ELF-1 (cell line): ENCODE data around the gene STAT5B.
A peak's percentile ranks its signal among the peaks of the same experiment; 100 is the strongest.

Experiments
- DNase-seq: peaks from one replicate; pipeline ENCODE4 v3.0.0-alpha.2; 2016; ENCODE audit warnings: low read depth, low spot score

Gene STAT5B

DNA sequence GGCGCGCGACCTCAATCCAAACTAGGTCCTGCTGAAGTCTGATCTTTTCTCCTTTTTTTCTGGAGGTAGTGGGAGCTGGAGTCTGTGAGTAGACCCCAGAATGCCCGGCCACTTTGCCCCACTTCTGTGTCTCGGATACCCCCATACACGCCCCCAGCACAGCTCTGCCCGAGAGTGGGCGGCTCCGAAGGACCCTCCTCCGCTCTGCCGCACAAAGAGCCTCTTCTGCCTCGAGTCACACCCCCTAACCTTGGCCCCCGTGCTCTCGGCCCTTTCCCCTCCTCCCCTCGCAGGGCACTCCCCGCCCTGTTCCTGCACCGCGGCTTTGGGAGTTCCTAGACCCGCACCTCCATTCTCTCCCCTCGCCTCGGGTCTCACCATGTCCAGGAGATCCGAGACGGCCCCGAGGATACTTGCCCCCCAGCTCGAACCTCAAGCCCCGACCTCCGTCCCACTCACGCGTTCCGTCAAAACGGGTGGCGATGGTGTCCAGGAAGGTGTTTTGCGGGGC lies 95.7 kb downstream of the STAT5B start:
- DNase-seq, result peak; percentile 39

DNA sequence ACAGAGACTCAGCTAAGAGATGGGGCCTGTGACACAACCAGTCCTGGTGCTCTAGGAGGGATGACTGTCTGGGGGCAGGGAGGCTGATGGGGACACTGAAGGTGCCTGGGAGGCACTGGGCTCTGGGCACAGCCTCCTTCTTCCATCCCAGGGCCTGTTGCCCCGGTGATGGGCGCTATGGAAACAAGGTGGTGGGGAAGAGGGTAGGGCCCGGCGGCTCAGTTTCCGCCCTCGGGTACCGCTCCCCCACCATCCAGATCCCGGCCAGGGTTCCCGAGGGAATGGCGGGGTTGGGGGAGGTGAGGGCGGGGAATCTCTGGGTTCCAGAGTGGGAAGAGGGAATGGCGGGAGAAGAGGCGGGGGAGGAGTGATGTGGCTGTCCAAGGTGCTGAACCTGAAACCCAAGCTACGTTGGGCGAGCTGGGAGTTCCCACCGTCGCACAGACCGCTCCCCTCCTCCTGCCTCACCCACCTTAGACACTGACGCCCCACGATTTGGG lies 96.2 kb downstream of the STAT5B start:
- DNase-seq, result peak; percentile 83

DNA sequence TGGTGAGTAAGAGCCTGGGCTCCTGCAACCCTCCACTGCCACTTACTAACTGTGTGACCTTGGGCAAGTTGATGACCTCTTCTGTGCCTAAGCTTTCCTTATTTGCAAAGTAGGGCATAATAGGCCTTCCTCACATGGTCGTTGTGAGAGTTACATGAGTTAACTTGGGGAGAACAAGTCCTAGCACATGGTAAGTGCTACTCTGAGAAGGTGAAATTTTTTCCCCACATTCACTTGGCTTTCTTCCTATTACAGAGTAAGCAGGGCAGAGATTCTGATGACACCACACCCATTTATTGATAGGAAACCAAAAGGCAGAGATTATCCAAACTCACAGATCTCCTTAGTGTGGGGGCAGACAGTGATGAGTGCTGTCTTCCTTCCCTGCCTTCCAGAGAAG lies 96.9 kb downstream of the STAT5B start:
- DNase-seq, result no peak

DNA sequence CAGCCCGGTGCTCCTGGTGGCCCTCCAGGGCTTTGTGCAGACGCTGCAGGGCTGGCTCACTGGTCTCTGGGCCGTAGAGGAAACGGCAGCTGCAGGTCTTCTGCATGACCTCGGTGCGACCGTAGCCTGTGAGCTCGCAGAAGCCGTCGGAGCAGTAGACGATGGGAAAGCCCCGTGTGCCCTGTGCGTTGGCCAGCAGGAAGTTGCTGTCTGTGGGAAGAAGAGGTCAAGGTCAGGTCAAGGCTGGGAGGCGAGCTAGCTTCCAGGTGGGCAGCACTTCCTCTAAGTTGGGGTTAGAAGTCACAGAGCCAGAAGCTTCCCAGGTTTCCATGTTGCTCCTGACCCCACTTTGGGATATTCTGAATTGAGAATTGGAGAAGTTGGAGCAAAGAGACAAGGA lies 97.4 kb downstream of the STAT5B start:
- DNase-seq, result no peak

DNA sequence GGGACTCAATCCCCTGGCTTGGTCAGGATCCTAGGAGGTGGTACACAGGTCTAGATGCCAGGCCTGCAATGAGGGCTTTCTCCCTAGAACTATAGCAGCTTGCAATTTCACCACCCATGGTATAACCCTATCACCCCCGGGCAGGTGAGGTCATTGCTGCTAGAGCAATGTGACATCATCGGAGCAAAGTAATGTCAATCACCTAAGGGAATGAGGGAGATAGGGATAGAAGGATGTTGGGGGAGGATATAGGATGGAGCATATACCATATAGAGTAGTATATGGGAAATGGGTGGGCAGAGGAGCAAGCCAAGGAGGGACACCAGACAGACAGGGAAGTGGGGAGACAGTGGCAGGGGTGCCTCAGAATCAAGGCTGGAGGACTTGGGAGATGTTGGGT lies 98.5 kb downstream of the STAT5B start:
- DNase-seq, result no peak

DNA sequence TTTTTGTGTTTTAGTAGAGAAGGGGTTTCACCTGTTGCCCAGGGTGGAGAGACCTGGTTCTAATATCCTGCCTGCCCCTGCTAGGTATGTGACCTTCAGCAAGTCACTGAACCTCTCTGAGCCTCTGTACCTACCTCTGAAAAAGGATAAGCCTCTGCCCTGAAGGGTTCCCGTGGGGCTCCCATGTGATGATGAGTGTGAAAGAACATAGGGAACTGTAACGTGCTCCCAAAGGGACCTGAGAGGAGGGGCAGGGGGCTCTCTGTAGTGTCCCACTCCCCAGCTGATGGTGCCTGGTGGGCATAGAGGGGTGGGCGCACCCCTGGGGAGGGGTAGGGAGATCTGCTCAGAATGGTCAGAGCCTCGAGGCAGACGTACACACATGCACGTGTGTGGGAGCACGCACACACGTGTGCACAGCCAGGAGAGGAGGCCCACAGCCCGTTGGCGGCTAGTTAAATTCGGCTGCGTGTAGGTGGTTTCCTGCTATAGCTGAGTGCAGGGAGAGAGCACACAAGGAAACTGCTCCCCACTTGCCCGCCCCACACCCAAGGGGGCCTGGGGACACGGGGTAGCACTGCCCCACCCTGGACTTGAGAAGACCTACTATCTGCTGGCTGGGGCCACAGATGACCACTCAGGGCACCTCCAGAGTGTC lies 101.9 kb downstream of the STAT5B start:
- DNase-seq, result no peak

DNA sequence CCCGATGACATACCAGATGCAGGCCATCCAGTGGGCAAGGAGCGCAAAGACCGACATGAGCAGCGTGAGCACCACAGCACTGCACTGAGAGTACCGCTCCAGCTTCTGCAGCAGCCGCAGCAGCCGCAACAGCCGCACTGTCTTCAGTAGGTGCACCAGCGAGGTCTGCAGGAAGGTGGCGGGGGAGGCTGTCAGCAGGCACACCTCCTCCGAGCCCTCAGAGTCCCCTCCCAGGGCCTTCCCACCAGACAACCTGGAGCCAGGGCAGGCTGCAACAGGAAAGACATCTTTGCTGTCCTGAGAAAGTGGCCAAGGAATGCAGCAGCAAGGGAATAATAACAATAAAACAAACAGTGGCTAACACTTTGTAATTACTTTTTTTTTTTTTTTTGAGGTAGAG lies 104.4 kb downstream of the STAT5B start:
- DNase-seq, result peak; percentile 82

DNA sequence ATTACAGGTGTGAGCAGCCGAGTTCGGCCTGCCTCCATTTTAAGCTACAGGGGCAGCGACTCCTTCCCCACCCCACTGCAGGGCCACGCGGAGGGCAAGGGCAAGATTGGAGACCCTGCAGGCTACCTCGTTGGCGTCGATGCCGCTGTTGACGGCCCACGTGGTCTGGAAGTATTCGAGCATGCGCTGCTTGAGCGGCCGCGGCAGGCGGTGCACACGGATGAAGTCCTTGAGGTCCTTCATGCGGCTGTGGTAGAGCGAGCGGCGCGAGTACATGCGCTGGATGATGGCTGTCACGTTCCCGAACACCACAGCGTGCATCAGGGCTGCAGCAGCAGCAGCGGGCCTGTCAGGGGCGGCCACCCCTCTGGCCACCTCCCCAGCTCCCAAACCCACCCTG lies 106.8 kb downstream of the STAT5B start:
- DNase-seq, result no peak

DNA sequence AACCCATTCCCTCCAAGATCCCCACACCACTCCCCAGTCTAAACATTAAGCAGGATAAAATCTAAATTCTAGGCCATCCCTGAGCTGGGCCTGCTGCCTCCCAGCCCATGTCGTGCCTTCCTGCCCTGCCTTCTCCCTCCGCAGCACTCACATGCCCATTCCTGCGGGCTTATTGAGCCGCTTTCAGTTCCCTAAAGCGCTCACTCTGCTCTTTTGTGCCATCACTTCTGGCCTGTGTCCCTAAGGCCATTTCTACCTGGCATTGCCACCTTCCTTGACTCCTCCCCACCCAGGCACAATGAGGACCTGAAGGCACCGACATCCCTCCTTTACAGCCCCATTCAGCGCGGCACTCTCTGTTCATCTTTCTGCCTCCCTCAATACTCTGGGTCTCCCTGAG lies 108.4 kb downstream of the STAT5B start:
- no peak for DNase-seq

DNA sequence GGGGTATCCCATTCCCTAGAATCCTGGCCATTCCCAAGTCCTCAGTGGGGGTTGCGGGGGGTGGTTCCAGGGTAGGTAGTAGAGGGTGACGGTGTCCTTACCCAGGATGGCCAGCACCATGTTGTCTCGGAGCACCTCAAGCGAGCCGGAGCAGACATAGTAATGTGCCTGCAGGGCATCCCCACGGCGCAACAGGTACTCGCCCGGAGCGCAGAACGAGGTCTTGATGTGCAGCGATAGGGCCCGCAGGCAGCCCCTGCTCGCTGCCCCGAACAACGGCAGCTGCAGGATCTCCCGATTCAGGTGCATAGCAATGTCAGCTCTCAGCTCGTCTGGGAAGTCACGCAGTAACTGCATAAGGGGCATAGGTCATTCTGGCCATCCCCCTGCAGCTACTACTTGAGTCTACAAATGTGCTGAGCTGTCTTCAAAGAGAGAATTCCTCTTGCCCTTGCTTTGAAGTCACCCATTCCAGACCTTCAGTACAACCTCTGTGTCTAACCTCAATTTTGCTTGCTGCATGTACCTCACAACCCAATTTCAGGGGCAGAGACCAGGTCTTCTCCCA lies 109.9 kb downstream of the STAT5B start:
- no peak for DNase-seq

DNA sequence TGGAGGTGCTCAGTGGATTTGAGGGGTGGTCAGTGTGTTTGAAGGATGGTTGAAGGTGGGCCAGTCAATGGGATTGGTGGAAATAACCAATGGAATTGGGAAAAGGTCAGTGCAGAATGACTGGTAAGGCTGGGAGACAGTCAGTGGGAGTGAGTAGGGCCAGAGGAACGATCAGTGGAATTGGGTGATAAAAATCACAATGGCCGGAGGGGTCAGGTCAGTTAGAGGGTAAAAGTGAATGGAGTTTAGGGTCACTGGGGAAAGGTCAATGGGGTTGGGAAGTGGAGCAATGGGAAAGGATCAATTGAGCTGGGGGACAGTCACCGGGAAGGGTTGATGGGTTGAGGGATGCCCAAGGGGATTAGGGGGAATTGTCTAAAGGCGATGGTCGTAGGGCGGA lies 110.4 kb downstream of the STAT5B start:
- no peak for DNase-seq

DNA sequence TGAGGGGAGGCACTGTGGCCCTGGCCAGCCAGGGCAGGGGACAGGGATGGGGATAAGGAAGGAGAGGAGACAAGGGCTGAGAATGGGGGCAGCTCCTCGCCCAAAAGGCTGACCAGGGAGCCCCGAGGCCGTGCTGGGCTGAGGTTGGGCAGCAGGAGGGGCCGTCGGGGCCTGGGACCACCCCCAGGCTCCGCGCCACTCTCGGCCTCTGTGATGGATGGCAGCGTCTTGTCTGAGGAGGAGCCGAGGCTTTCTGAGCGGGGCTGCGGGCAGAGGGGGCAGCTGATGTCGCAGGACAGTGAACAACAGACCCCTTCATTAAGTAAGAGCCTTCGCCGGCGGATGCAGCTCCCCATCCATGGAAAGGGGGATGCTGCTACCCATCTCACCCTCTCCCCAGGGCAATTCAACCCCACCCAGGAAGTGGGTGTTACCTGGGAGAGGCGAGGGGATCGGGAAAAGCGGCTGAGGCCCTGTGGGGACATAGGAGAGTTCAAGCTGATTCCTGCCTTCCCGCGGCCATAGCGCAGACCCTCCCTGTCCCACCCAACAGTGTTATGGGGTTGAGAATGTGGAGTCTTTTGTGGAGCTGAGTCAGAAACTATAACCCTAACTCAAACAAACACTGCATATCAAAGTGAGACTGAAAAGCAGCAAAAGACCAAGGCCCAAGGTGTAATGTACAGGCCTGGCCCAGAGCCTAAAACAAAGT lies 112.3 kb downstream of the STAT5B start:
- no peak for DNase-seq

DNA sequence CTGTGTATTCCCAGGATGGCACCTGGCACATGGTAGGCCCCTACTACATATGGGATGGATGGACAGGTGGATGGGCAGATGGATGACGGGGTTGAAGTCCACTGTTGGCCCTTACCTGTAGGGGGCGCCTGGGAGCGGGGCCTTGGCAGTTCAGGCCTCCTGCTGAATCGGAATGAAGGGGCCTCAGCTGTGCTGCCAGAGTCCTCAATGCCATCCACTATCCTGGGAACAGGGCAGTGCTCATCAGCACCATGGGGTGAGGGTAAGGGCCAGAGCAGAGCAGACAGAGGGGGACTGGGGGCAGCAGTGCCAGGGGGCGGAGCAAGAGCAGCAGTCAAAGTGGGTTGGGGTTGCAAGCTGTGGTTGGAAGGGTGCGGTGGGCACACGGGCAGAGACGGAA lies 113.1 kb downstream of the STAT5B start:
- DNase-seq, result peak; percentile 72

DNA sequence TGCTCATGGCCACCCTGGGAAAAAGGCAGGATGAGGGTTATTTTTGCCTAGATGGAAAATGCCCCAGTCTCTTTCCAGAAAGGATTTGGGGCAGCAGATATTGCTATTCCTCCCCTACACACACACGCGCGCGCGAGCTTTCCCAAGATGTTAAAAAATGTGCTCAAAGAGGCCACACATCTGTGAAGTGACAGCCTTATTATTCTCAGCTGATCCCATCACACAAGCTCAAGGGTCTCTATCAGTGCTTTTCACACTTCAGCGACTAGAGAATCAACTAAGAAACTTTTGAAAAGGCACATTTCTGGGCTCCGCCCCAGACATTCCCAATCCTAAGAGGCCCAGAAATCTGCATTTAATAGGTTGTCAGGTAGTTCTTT lies 115.7 kb downstream of the STAT5B start:
- DNase-seq, result no peak

DNA sequence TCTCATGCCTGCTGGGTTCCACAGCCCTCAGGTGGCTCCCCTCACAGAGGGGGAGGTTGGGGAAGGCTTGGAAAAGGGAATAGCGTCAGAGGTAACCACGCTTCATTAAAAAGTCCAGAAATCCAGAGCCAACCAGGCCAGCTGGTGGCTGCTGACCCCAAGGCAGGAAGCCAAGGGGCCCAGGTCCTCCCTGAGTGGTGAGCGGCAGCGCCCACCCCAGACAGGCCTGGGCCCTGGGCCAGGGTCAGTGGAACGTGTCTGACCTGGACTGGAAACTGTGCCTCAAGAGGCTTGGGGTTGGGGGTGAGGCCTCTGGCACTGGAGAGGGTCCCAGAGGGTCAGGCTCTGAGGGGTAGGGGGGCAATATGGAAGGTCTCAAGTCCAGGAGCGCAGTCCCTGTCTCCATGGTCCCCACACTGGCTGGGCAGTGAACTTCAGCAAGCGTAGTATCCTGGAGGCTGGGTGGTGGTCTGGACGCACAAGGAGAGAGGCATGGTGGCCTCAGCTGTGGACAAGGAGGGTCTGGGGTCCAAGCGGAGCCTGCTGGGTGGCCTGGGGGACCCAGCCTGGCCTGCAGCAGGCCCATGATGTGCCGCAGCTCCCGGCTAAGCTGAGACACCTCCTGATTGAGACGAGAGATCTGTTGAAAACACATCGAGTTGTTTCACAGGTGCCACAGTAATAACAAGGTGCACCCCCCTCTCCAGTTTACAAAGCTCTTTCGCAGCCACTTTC lies 116.2 kb downstream of the STAT5B start:
- DNase-seq, result no peak

DNA sequence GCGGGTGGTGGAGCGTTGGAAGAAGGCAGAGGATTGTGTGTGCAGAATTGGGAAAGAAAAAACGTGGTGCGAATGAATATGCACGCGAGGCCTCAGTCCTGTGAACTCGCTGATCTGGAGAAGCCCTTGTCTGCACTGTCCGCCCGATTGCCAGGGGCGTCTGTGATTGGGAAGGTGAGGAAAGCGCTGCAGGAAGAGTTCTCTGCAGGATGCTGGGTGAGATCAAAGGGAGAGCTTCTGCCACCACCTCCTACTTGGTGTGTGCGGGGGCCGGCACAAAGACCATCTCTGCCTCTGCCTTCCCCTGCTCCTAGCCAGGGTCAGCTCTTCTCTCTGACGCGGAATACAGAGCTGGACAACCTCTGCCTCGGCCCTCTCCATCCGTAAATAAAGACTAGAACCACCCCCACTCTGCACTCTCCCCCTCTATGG lies 120.6 kb downstream of the STAT5B start:
- DNase-seq, result peak; percentile 88

DNA sequence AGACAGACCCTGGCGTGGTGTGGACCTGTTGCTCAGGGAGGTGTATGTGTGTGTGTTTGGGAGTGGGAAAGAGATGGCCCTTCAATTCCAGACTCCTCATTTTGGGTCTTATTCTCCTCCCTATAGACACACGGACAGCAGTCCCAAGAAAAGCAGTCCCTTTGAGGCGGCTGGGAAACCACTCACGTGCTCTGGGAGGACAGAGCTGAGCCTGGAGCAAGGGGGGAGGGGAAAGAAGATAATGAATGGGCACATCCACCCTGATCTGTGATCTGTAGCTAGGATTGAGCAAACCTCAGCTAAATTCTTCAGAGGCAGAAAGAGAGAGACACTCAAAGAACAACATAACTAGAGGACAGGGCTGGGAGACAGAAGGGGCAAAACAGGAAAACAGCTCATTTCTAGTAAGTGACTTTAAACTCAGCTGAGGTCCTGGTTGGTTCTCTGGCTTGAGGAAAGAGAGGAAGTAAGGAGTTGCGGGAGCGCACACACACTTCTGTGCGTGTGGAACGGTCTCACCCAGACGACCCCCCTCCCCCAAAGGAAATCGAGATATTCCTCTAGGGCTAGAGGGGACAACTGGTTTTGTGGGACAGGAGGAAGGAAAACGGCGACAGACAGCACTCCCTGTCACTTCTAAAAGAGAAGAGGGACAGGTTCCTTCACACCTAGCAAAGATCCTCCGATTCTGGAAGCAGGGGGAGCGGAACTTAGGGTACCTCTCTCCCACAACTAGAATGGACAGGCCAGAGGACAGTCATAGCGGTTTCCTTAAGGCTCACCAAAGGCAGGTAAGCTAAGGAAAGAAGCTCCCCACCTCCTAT lies 122.1 kb downstream of the STAT5B start:
- DNase-seq, result peak; percentile 81
